Activated B cell treated with CpG ODN at 0.5 μM for 24 hours (primary cell): ENCODE measurements around the gene KIAA1671. TPM values are rescaled to one million over a fixed set of nuclear protein-coding genes. Genes with fewer than 3 reads are reported as not detected.
A peak's percentile ranks its signal among the peaks of the same experiment; 100 is the strongest.

Experiments used
- ATAC-seq: fragments of 200-7000 bp; cut with Tn5 transposase; one replicate; pipeline ENCODE4 v1.10.0; 2021; ENCODE audit warnings: low read depth, mild to moderate bottlenecking, moderate library complexity
- CTCF ChIA-PET: fragments of 350-600 bp; sonication (Branson Sonifier 250); formaldehyde crosslinking; loops from one replicate; lab custom pipeline; 2021; ENCODE audit warnings: antibody characterized with exemption; lab: Charles Lee
- POLR2A ChIA-PET: fragments of 350-600 bp; sonication (Branson Sonifier 250); formaldehyde crosslinking; loops from one replicate; lab custom pipeline; 2021; ENCODE audit warnings: antibody characterized with exemption; lab: Charles Lee
- DNase-seq: peaks from one replicate; pipeline ENCODE4 v3.0.0; 2022
- H3K27ac Mint-ChIP-seq: one replicate; pipeline ENCODE4 v1.8.0; 2020; ENCODE audit warnings: mixed read lengths
- H3K27me3 Mint-ChIP-seq: one replicate; pipeline ENCODE4 v1.8.0; 2021; ENCODE audit warnings: mixed read lengths
- H3K36me3 Mint-ChIP-seq: one replicate; pipeline ENCODE4 v1.8.0; 2021; ENCODE audit warnings: low read depth, mixed read lengths
- H3K4me1 Mint-ChIP-seq: one replicate; pipeline ENCODE4 v1.8.0; 2021; ENCODE audit warnings: mixed read lengths
- H3K4me3 Mint-ChIP-seq: one replicate; pipeline ENCODE4 v1.8.0; 2020; ENCODE audit warnings: mild to moderate bottlenecking, mixed read lengths
- H3K9me3 Mint-ChIP-seq: one replicate; pipeline ENCODE4 v1.8.0; 2020; ENCODE audit warnings: mixed read lengths
- intact Hi-C: fragments of 100-400 bp; cut with micrococcal nuclease; formaldehyde crosslinking; loops from one replicate; pipeline ENCODE4 v1.15.1; 2024
- total RNA-seq: library from RNA; stranded (reverse); gene quantifications from 2 replicates; pipeline ENCODE4 v1.2.3, GENCODE V29; 2022
- TF ChIP-seq, protein P1 (sequence below): fragments of 200-600 bp; IDR thresholded peaks from one replicate; pipeline ENCODE4 v1.8.0; 2022; ENCODE audit warnings: antibody characterized with exemption, mild to moderate bottlenecking

KIAA1671 gene
- total RNA-seq, 1 donor from 2014 or later: 0.04 TPM

DNA sequence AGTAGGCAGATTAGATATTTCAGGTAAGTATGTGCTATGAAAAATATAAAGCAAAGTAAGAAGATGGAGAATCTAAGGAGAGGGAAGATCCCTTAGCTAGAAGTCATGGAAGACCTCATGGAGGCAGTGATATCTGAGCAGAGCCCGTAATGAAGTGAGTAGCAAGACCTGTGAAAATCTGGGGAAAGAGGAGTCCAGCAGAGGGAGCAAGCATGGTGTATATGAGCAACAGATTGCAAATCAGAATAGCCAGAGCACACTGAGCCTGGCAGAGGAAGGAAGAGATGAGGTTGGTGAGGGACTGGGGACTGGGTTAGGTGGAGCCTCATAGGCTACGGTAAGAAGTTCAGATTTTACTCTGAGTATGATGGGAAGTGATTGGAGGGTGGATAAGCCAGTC is 15.4 kb upstream of the KIAA1671 start:
- ChIA-PET CTCF (no interaction called here), POLR2A (no interaction called here)
- DNase-seq (no peak), ATAC-seq (no peak)
- H3K4me3 Mint-ChIP-seq: no peak overlapping the region
- no peaks in the 10 kb centered on the region for H3K36me3 Mint-ChIP-seq
- H3K27ac Mint-ChIP-seq: no peak overlapping the region
- H3K4me1 Mint-ChIP-seq: no peaks in the 10 kb centered on the region
- no peaks in the 10 kb centered on the region for H3K9me3 Mint-ChIP-seq
- H3K27me3 Mint-ChIP-seq: peaks cover 8% of the 10 kb centered on the region
- TF ChIP-seq, protein P1, sequence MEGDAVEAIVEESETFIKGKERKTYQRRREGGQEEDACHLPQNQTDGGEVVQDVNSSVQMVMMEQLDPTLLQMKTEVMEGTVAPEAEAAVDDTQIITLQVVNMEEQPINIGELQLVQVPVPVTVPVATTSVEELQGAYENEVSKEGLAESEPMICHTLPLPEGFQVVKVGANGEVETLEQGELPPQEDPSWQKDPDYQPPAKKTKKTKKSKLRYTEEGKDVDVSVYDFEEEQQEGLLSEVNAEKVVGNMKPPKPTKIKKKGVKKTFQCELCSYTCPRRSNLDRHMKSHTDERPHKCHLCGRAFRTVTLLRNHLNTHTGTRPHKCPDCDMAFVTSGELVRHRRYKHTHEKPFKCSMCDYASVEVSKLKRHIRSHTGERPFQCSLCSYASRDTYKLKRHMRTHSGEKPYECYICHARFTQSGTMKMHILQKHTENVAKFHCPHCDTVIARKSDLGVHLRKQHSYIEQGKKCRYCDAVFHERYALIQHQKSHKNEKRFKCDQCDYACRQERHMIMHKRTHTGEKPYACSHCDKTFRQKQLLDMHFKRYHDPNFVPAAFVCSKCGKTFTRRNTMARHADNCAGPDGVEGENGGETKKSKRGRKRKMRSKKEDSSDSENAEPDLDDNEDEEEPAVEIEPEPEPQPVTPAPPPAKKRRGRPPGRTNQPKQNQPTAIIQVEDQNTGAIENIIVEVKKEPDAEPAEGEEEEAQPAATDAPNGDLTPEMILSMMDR: no peak
- intact Hi-C loops: no loop called here

- Mint-ChIP-seq H3K4me1 (no peaks in the 10 kb centered on the region), H3K4me3 (no peak overlapping the region), H3K27me3 (peaks cover 2% of the 10 kb centered on the region), H3K9me3 (no peaks in the 10 kb centered on the region), H3K36me3 (no peaks in the 10 kb centered on the region), H3K27ac (no peak overlapping the region)
- CTCF ChIA-PET: interaction anchor here (0.9 to 1.0 kb wide), 2 partner anchors 8 to 111 kb away, joined by 3 to 4 read pairs; no protein-coding TSS in a partner anchor
- POLR2A ChIA-PET: no interaction called here
- intact Hi-C loops: loop anchor here (2.0 kb wide), 1 partner anchor 170 kb away; no protein-coding TSS in a partner anchor
- DNase-seq (no peak), ATAC-seq (no peak)
- TF ChIP-seq, protein P1: peak; percentile 29
Observed at GRCh38 chr22:24938741-24939341, 13.7 kb upstream of the KIAA1671 start.

DNA sequence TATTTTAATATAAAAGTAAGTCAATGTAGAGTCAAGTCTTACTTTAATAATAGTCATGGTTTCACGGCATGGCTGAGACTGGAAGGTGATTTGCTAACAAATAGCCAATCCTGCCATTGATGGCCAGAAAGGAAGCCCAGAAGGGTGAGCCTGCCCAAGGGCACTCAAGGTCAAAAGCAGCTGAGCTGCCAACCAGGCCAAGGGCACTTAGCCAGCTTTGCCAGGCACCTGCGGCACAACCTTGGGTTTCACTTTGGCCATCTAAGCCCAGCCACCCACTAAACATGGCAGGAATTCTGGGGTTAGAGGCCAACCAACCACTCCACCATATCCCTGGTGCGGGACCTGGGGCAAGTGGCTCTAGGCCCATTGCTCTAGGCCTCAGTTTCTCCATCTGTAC is 10.2 kb upstream of the KIAA1671 start:
- H3K9me3 Mint-ChIP-seq: no peaks in the 10 kb centered on the region
- H3K27ac Mint-ChIP-seq: no peak overlapping the region
- H3K36me3 Mint-ChIP-seq: no peaks in the 10 kb centered on the region
- H3K27me3 Mint-ChIP-seq: peaks cover 12% of the 10 kb centered on the region
- H3K4me3 Mint-ChIP-seq: no peak overlapping the region
- intact Hi-C loops: no loop called here
- no peak for DNase-seq
- ChIA-PET CTCF (no interaction called here), POLR2A (no interaction called here)
- TF ChIP-seq, protein P1: no peak
- no peaks in the 10 kb centered on the region for H3K4me1 Mint-ChIP-seq
- ATAC-seq: no peak

DNA sequence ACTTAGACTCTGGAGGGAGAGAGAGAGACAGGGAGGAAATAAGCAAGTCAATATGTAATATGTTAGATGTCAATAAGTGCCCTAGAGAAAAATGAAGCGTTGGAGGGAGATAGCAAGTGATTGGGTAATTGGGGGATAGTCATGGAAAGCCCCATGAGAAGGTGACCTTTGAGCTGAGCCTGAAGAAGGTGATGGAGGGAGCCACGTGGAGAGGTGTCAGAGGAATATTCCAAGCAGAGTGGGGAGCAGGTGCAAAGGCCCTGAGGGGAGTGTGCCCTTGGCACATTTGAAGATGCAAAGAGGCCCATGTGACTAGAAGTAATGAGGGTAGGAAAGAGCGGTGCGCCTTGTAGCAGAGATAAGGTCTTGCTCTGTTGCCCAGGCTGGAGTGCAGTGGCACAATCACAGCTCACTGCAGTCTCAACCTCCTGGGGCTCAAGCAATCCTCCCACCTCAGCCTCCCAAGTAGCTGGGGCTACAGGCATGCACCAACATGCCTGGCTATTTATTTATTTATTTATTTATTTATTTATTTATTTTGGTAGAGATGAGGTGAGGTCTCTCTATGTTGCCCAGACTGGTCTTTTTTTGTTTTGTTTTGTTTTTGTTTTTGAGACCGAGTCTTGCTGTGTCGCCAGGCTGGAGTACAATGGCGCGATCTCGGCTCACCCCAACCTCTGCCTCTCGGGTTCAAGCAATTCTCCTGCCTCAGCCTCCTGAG is 8.1 kb upstream of the KIAA1671 start:
- Mint-ChIP-seq H3K27me3 (peaks cover 30% of the 10 kb centered on the region), H3K4me3 (no peak overlapping the region), H3K4me1 (no peaks in the 10 kb centered on the region), H3K9me3 (no peaks in the 10 kb centered on the region), H3K27ac (no peak overlapping the region), H3K36me3 (no peaks in the 10 kb centered on the region)
- TF ChIP-seq, protein P1: no peak
- ChIA-PET POLR2A (no interaction called here), CTCF (no interaction called here)
- ATAC-seq: no peak
- intact Hi-C loops: no loop called here
- no peak for DNase-seq

DNA sequence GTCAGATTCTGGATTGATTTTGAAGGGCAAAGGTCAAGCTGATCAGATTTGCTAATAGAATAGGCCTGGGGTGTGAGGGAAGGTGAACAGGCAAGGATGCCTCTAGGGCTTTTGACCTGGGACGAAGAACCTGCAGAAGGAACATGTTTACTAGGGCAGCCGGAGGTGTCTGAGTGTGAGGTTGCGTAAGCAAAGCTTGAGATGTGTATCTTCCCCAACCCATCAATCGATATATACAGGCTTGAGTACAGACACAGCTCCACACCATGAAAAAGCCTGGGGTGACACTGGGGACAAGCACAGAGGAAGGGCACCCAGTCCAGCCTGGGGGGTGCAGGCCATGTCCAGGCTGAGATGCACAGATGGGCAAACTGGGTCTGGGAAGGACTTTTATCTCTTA is 7.1 kb upstream of the KIAA1671 start:
- Mint-ChIP-seq H3K9me3 (no peaks in the 10 kb centered on the region), H3K27me3 (peaks cover 38% of the 10 kb centered on the region), H3K4me1 (no peaks in the 10 kb centered on the region), H3K4me3 (no peak overlapping the region), H3K36me3 (no peaks in the 10 kb centered on the region), H3K27ac (no peak overlapping the region)
- intact Hi-C loops: no loop called here
- TF ChIP-seq, protein P1: no peak
- DNase-seq: no peak
- ChIA-PET CTCF (no interaction called here), POLR2A (no interaction called here)
- no peak for ATAC-seq
